Mesothelial cell of epicardium (in vitro differentiated cells): ENCODE measurements around the gene ARHGAP44. TPM values are rescaled to one million over a fixed set of nuclear protein-coding genes. Genes with fewer than 3 reads are reported as not detected.

Source experiments
- DNase-seq, 2 experiments: peaks; one replicate each; pipeline ENCODE4 v3.0.0; 2021; ENCODE audit warnings: low spot score in 2 of 2; ENCODE audit not compliant: unreplicated experiment in 2 of 2
- H3K27ac Mint-ChIP-seq: 2 replicates; pipeline ENCODE4 v1.8.0; 2021; ENCODE audit warnings: mixed read lengths
- H3K27me3 Mint-ChIP-seq: 2 replicates; pipeline ENCODE4 v1.8.0; 2021; ENCODE audit warnings: low read depth, mixed read lengths
- H3K36me3 Mint-ChIP-seq: 2 replicates; pipeline ENCODE4 v1.8.0; 2021; ENCODE audit warnings: mixed read lengths
- H3K4me1 Mint-ChIP-seq: 2 replicates; pipeline ENCODE4 v1.8.0; 2021; ENCODE audit warnings: mixed read lengths
- H3K4me3 Mint-ChIP-seq: 2 replicates; pipeline ENCODE4 v1.8.0; 2021; ENCODE audit warnings: mild to moderate bottlenecking, moderate library complexity, mixed read lengths
- H3K9me3 Mint-ChIP-seq: 2 replicates; pipeline ENCODE4 v1.8.0; 2021; ENCODE audit warnings: mixed read lengths
- total RNA-seq: library from RNA; stranded (reverse); gene quantifications from 3 replicates; pipeline ENCODE4 v1.2.1, GENCODE V29; 2021
- TF ChIP-seq, protein P1 (sequence below): fragments of 200-600 bp; sonication (generic); IDR thresholded peaks from one replicate; pipeline ENCODE4 v1.5.0; 2021; ENCODE audit warnings: antibody characterized with exemption; ENCODE audit not compliant: unreplicated experiment

Gene ARHGAP44
- total RNA-seq, 1 donor from 2014 or later, result 11.7 TPM

- no peaks in the 10 kb centered on the region for H3K9me3 Mint-ChIP-seq
- H3K36me3 Mint-ChIP-seq, result peaks cover 38% of the 10 kb centered on the region
- TF ChIP-seq, protein P1, sequence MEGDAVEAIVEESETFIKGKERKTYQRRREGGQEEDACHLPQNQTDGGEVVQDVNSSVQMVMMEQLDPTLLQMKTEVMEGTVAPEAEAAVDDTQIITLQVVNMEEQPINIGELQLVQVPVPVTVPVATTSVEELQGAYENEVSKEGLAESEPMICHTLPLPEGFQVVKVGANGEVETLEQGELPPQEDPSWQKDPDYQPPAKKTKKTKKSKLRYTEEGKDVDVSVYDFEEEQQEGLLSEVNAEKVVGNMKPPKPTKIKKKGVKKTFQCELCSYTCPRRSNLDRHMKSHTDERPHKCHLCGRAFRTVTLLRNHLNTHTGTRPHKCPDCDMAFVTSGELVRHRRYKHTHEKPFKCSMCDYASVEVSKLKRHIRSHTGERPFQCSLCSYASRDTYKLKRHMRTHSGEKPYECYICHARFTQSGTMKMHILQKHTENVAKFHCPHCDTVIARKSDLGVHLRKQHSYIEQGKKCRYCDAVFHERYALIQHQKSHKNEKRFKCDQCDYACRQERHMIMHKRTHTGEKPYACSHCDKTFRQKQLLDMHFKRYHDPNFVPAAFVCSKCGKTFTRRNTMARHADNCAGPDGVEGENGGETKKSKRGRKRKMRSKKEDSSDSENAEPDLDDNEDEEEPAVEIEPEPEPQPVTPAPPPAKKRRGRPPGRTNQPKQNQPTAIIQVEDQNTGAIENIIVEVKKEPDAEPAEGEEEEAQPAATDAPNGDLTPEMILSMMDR, result no peak
- no peak overlapping the region for H3K4me3 Mint-ChIP-seq
- no peaks in the 10 kb centered on the region for H3K27me3 Mint-ChIP-seq
- no peak for DNase-seq
- H3K27ac Mint-ChIP-seq, result no peak overlapping the region
- H3K4me1 Mint-ChIP-seq, result no peaks in the 10 kb centered on the region
These were observed 206.6 kb downstream of the ARHGAP44 start for GRCh38 chr17:12995896-12996295.

GRCh38 chr17:12996357-12996756 lies 207.1 kb downstream of the ARHGAP44 start:
- Mint-ChIP-seq H3K27ac (no peak overlapping the region), H3K9me3 (no peaks in the 10 kb centered on the region), H3K27me3 (no peaks in the 10 kb centered on the region), H3K36me3 (peaks cover 36% of the 10 kb centered on the region), H3K4me1 (no peaks in the 10 kb centered on the region), H3K4me3 (no peak overlapping the region)
- DNase-seq, result no peak
- TF ChIP-seq, protein P1, result no peak

- TF ChIP-seq, protein P1, result no peak
- Mint-ChIP-seq H3K4me1 (no peaks in the 10 kb centered on the region), H3K36me3 (peaks cover 31% of the 10 kb centered on the region), H3K27me3 (no peaks in the 10 kb centered on the region), H3K4me3 (no peak overlapping the region), H3K9me3 (no peaks in the 10 kb centered on the region), H3K27ac (no peak overlapping the region)
- DNase-seq, result no peak
These were observed 207.6 kb downstream of the ARHGAP44 start for GRCh38 chr17:12996941-12997340.

DNA sequence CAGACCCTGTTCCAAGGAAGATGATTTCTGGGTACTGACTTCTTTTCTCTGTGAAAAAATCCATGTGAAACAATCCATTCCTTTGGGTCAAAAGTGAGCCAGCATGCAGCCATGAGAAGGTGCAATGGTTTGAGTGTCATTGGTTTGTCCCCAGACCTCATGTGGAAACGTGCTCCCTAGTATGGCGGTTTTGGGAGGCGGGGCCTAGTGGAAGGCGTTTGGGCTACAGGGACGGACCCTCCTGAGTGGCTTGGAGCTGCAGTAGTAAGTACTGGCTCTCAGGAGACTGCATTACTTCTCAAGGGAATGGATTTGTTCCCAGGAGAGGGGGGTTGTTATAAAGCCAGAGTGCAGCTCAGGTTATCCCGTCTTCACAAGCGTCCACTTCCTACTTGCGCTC lies 209.2 kb downstream of the ARHGAP44 start:
- H3K4me3 Mint-ChIP-seq, result no peak overlapping the region
- H3K27me3 Mint-ChIP-seq, result no peaks in the 10 kb centered on the region
- H3K36me3 Mint-ChIP-seq, result peaks cover 27% of the 10 kb centered on the region

DNA sequence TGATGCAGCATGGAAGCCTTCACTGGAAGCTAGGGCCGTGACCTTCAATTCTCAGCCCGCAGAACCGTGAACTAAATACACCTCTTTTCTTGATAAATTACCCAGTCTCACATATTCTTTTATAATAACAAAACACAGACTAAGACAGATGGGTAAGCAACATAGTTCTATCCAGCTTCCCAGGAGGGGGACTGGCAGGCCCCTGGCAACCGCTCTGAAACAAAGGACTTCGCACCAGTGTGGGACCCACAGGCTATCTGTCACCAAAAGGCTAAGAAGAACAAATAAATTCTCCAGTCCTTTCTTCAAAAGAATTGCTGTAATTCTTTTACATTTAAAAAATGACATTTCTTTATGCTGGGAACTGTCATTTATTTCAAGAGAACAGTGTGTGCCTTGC lies 209.6 kb downstream of the ARHGAP44 start:
- no peak for DNase-seq
- H3K36me3 Mint-ChIP-seq, result peaks cover 26% of the 10 kb centered on the region
- H3K27me3 Mint-ChIP-seq, result no peaks in the 10 kb centered on the region
- H3K9me3 Mint-ChIP-seq, result no peaks in the 10 kb centered on the region
- no peak overlapping the region for H3K27ac Mint-ChIP-seq
- TF ChIP-seq, protein P1, result no peak
- no peak overlapping the region for H3K4me3 Mint-ChIP-seq
- no peaks in the 10 kb centered on the region for H3K4me1 Mint-ChIP-seq

More for the DNA sequence above, 209.2 kb downstream of the ARHGAP44 start:
- Mint-ChIP-seq H3K9me3 (no peaks in the 10 kb centered on the region), H3K27ac (no peak overlapping the region), H3K4me1 (no peaks in the 10 kb centered on the region)
- TF ChIP-seq, protein P1, result no peak
- DNase-seq, result no peak

- no peaks in the 10 kb centered on the region for H3K9me3 Mint-ChIP-seq
- no peak for DNase-seq
- no peak overlapping the region for H3K4me3 Mint-ChIP-seq
- H3K27me3 Mint-ChIP-seq, result no peaks in the 10 kb centered on the region
- no peak overlapping the region for H3K27ac Mint-ChIP-seq
- peaks cover 17% of the 10 kb centered on the region for H3K36me3 Mint-ChIP-seq
- no peaks in the 10 kb centered on the region for H3K4me1 Mint-ChIP-seq
- TF ChIP-seq, protein P1, result no peak
These were observed 211.3 kb downstream of the ARHGAP44 start for GRCh38 chr17:13000561-13000960.
